ENCODE measurements around the gene PLCB4. TPM values are rescaled to one million over a fixed set of nuclear protein-coding genes. Genes with fewer than 3 reads are reported as not detected.

PLCB4 gene
- total RNA-seq, 4 donors from 2014 or later: 2.3 to 3.9 (median 3.3) TPM

DNA sequence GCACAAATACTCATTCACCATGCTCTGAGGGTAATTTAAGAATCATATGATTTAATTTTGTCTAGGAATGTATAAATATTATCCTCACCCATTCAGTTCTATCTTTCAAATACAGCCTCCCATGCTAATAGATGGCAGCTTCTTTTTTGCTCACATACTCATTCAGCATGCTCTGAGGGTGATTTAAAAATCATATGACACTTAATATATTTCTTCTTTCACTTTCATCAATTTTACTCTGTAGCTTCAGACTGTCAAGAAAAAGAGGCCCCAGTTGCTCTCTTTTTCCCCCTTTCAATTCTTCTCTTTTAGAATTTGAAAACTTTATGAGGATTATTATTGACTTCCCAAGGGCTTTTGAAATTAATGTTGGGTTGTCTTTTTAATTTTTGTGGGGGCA is 283.9 kb downstream of the PLCB4 start:
- no peak for ATAC-seq
- peaks cover 0 to 6% of the 10 kb centered on the region in 2 donors for H3K4me1 ChIP-seq
- intact Hi-C loops (cut with DNase I; ENCODE audit: low total_unique reads): loop anchor here (10.0 kb wide), 1 partner anchor 598 kb away; no protein-coding TSS in a partner anchor
- in situ Hi-C loops (cut with MboI; ENCODE audit: low sequenced_read_pairs in 4 of 4): loop anchor here in 3 of 4 donors (10.0 to 25.0 kb wide), 3 partner anchors 515 to 598 kb away; no protein-coding TSS in a partner anchor
- TF ChIP-seq, protein P1, sequence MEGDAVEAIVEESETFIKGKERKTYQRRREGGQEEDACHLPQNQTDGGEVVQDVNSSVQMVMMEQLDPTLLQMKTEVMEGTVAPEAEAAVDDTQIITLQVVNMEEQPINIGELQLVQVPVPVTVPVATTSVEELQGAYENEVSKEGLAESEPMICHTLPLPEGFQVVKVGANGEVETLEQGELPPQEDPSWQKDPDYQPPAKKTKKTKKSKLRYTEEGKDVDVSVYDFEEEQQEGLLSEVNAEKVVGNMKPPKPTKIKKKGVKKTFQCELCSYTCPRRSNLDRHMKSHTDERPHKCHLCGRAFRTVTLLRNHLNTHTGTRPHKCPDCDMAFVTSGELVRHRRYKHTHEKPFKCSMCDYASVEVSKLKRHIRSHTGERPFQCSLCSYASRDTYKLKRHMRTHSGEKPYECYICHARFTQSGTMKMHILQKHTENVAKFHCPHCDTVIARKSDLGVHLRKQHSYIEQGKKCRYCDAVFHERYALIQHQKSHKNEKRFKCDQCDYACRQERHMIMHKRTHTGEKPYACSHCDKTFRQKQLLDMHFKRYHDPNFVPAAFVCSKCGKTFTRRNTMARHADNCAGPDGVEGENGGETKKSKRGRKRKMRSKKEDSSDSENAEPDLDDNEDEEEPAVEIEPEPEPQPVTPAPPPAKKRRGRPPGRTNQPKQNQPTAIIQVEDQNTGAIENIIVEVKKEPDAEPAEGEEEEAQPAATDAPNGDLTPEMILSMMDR (IDR thresholded peaks at IDR 0.05 in 4 of 5, conservative IDR thresholded peaks at IDR 0.05 in 1 of 5): no peak
- no peak for TF ChIP-seq POLR2A (IDR thresholded peaks at IDR 0.05)
- no peaks in the 10 kb centered on the region for H3K27me3 ChIP-seq
- H3K36me3 ChIP-seq: no peaks in the 10 kb centered on the region
- H3K4me3 ChIP-seq: no peak overlapping the region
- DNase-seq: no peak
- no peak overlapping the region for H3K27ac ChIP-seq
- no peaks in the 10 kb centered on the region for H3K9me3 ChIP-seq

DNA sequence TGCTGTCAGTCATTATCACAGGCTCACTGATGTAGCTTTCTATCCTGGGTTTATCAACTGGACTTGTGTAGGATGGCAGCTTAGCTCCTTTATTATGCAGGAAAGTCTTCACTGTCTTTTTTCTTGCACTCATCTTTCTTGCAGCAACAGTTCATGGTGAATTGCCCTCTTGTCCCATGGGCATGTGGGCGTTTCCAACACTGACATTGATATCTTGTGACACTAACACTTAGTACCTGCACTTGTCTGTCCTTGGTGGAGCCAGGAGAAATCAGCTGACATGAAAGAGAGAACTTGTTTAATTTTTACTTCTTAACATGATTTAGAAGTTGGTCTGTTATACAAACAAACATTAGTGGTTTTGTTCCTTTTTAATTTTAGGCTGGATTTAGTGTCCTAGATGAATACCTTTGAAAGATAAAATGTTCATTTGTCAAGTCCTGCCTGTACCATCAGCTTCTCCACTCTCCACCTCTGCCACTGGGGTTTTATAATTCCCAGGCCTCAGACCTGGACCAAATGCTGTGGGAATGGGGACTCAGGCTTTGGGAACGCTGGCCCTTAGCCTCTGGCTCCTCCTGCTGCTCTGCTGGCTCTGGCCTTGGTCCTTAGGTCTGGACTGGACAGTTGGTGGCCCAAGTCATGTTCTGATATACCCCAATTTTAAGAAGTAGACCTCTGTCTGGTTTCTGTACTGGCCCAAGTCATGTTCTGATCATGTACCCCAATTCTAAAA is 284.5 kb downstream of the PLCB4 start:
- H3K9me3 ChIP-seq: no peaks in the 10 kb centered on the region
- no peaks in the 10 kb centered on the region for H3K27me3 ChIP-seq
- in situ Hi-C loops (cut with MboI; ENCODE audit: low sequenced_read_pairs in 4 of 4) (loop anchor here in 3 of 4 donors (10.0 to 25.0 kb wide), 3 partner anchors 516 to 599 kb away; no protein-coding TSS in a partner anchor), intact Hi-C loops (cut with DNase I; ENCODE audit: low total_unique reads) (loop anchor here (10.0 kb wide), 1 partner anchor 599 kb away; no protein-coding TSS in a partner anchor)
- TF ChIP-seq, protein P1 (IDR thresholded peaks at IDR 0.05 in 4 of 5, conservative IDR thresholded peaks at IDR 0.05 in 1 of 5): no peak
- no peak for TF ChIP-seq POLR2A (IDR thresholded peaks at IDR 0.05)
- DNase-seq: no peak
- no peak overlapping the region for H3K4me3 ChIP-seq
- peaks cover 0 to 6% of the 10 kb centered on the region in 2 donors for H3K4me1 ChIP-seq
- H3K36me3 ChIP-seq: no peaks in the 10 kb centered on the region
- ATAC-seq: no peak
- no peak overlapping the region for H3K27ac ChIP-seq

DNA sequence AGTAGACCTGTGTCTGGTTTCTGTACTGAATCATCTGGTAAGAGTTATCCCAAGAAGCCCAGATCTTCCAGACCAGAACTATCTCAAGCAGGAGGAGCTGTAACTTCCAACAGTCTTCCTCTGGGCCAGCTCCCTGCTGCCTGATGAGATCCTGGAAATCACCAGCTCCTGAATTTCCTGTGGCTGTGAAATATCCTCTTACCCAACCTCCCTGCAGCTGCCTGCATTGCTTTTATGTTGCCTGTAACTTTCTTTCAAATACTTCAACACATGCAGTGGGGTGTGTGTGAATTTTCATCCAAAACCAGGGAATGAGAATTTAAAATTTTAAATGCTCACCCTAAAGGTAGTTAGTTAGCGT is 285.0 kb downstream of the PLCB4 start:
- Histone ChIP-seq H3K9me3 (no peaks in the 10 kb centered on the region), H3K4me1 (peaks cover 0 to 6% of the 10 kb centered on the region in 2 donors), H3K27ac (no peak overlapping the region), H3K36me3 (no peaks in the 10 kb centered on the region), H3K27me3 (no peaks in the 10 kb centered on the region), H3K4me3 (no peak overlapping the region)
- TF ChIP-seq, protein P1 (IDR thresholded peaks at IDR 0.05 in 4 of 5, conservative IDR thresholded peaks at IDR 0.05 in 1 of 5): no peak
- intact Hi-C loops (cut with DNase I; ENCODE audit: low total_unique reads) (loop anchor here (10.0 kb wide), 1 partner anchor 599 kb away; no protein-coding TSS in a partner anchor), in situ Hi-C loops (cut with MboI; ENCODE audit: low sequenced_read_pairs in 4 of 4) (loop anchor here in 3 of 4 donors (10.0 to 25.0 kb wide), 3 partner anchors 517 to 599 kb away; no protein-coding TSS in a partner anchor)
- DNase-seq (no peak), ATAC-seq (no peak)

DNA sequence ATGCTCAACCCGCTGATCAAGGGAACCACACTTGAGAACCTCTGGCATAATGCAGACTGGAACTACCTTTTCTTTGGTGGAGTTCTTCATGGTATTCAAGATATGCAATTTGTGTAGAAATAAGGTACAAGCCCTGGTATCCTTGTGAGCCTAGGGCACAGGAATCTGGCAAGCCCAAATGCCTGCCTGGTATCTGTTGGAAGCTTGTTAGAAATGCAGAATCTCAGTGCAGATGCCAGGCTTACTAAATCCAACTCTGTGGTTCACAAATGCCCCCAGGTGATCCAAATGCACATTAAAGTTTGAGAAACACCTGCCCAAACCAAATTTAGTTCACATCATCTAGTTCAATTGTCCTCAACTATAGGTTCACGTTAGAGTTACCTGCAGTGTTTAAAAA is 285.7 kb downstream of the PLCB4 start:
- Histone ChIP-seq H3K27me3 (no peaks in the 10 kb centered on the region), H3K4me1 (peaks cover 0 to 6% of the 10 kb centered on the region in 2 donors), H3K4me3 (no peak overlapping the region), H3K27ac (no peak overlapping the region), H3K9me3 (no peaks in the 10 kb centered on the region), H3K36me3 (no peaks in the 10 kb centered on the region)
- in situ Hi-C loops (cut with MboI; ENCODE audit: low sequenced_read_pairs in 4 of 4) (loop anchor here in 3 of 4 donors (10.0 to 25.0 kb wide), 3 partner anchors 517 to 600 kb away; no protein-coding TSS in a partner anchor), intact Hi-C loops (cut with DNase I; ENCODE audit: low total_unique reads) (loop anchor here (10.0 kb wide), 1 partner anchor 600 kb away; no protein-coding TSS in a partner anchor)
- TF ChIP-seq POLR2A (IDR thresholded peaks at IDR 0.05): no peak
- TF ChIP-seq, protein P1 (IDR thresholded peaks at IDR 0.05 in 4 of 5, conservative IDR thresholded peaks at IDR 0.05 in 1 of 5): no peak
- no peak for DNase-seq
- no peak for ATAC-seq

Data from gastrocnemius medialis (tissue), 4 donors.